OCI-LY7 (cell line): ENCODE results near the gene RNF123.

Experiments used
- EZH2phosphoT487 ChIP-seq: fragments of 200-600 bp; sonication (generic); IDR thresholded peaks from 2 replicates; pipeline ENCODE4 v1.6.1; 2018; ENCODE audit warnings: low read depth, borderline replicate concordance, mild to moderate bottlenecking, mixed run types, antibody characterized with exemption, low read length, moderate library complexity, mixed read lengths
- TF ChIP-seq, protein P1 (sequence below): fragments of 200-600 bp; sonication (generic); conservative IDR thresholded peaks from 2 replicates; pipeline ENCODE4 v1.5.1; 2014; ENCODE audit warnings: mild to moderate bottlenecking, antibody characterized with exemption, low read length, moderate library complexity, mixed read lengths

DNA sequence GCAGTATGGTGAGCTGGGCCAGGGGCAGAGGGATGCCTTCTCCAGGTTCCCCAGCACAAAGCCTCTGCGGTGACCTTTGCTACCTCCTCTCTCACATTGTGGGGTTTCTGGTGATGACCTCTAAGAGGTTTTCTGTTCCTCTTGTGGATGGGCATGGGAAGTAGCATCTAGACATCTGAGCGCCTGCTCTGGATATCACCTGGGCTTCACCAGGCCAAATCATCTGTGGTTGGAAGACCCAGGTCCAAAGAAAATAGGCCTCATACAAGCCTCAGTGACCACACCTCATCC, 8.2 kb upstream of the RNF123 start:
- TF ChIP-seq, protein P1, sequence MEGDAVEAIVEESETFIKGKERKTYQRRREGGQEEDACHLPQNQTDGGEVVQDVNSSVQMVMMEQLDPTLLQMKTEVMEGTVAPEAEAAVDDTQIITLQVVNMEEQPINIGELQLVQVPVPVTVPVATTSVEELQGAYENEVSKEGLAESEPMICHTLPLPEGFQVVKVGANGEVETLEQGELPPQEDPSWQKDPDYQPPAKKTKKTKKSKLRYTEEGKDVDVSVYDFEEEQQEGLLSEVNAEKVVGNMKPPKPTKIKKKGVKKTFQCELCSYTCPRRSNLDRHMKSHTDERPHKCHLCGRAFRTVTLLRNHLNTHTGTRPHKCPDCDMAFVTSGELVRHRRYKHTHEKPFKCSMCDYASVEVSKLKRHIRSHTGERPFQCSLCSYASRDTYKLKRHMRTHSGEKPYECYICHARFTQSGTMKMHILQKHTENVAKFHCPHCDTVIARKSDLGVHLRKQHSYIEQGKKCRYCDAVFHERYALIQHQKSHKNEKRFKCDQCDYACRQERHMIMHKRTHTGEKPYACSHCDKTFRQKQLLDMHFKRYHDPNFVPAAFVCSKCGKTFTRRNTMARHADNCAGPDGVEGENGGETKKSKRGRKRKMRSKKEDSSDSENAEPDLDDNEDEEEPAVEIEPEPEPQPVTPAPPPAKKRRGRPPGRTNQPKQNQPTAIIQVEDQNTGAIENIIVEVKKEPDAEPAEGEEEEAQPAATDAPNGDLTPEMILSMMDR: no peak
- TF ChIP-seq EZH2phosphoT487: no peak
